Natural killer cell (primary cell): ENCODE results near the gene DIAPH2. TPM values are rescaled to one million over a fixed set of nuclear protein-coding genes. Genes with fewer than 3 reads are reported as not detected.

Experiments
- ATAC-seq, 3 donors: fragments of 150-1000 bp in 2 of 3; fragments of 200-7000 bp in 1 of 3; cut with Tn5 transposase; 1 replicate in 1 of 3; 2 replicates in 2 of 3; pipeline ENCODE4 v1.10.0; 2021; ENCODE audit warnings: mild to moderate bottlenecking in 2 of 3, moderate library complexity in 2 of 3
- DNase-seq, 2 donors: peaks; one replicate each; pipeline versions ENCODE4 v3.0.0 to v3.0.0-alpha.2; 2013 to 2021; ENCODE audit warnings: mixed read lengths in 1 of 2
- H3K27ac ChIP-seq: one replicate; pipeline ENCODE4 v1.5.1; 2013; ENCODE audit warnings: mild to moderate bottlenecking, low read length
- H3K27me3 ChIP-seq: one replicate; pipeline ENCODE4 v1.6.1; 2013; ENCODE audit warnings: low read length; ENCODE audit not compliant: control insufficient read depth, insufficient read depth
- H3K36me3 ChIP-seq: one replicate; pipeline ENCODE4 v1.6.1; 2013; ENCODE audit warnings: low read length; ENCODE audit not compliant: control insufficient read depth, insufficient read depth
- H3K4me1 ChIP-seq: one replicate; pipeline ENCODE4 v1.6.1; 2013; ENCODE audit warnings: low read length; ENCODE audit not compliant: control insufficient read depth, insufficient read depth
- H3K4me3 ChIP-seq: one replicate; pipeline ENCODE4 v1.5.1; 2013; ENCODE audit warnings: low read length
- H3K9me3 ChIP-seq: one replicate; pipeline ENCODE4 v1.6.1; 2013; ENCODE audit warnings: low read length; ENCODE audit not compliant: control insufficient read depth, insufficient read depth
- H3K27ac Mint-ChIP-seq, 2 donors: one replicate each; pipeline ENCODE4 v1.8.0; 2022; ENCODE audit warnings: mild to moderate bottlenecking in 2 of 2, mixed read lengths in 2 of 2, moderate library complexity in 1 of 2
- H3K27me3 Mint-ChIP-seq, 2 donors: one replicate each; pipeline ENCODE4 v1.8.0; 2022; ENCODE audit warnings: low read depth in 2 of 2, mixed read lengths in 2 of 2
- H3K36me3 Mint-ChIP-seq: one replicate; pipeline ENCODE4 v1.8.0; 2022; ENCODE audit warnings: mixed read lengths
- H3K4me1 Mint-ChIP-seq, 2 donors: one replicate each; pipeline ENCODE4 v1.8.0; 2022; ENCODE audit warnings: mixed read lengths in 2 of 2
- H3K4me3 Mint-ChIP-seq: one replicate; pipeline ENCODE4 v1.8.0; 2022; ENCODE audit warnings: mild to moderate bottlenecking, moderate library complexity, mixed read lengths
- H3K9me3 Mint-ChIP-seq, 2 donors: one replicate each; pipeline ENCODE4 v1.8.0; 2022; ENCODE audit warnings: mixed read lengths in 2 of 2
- WGBS: methylation state at CpG from one replicate; pipeline ENCODE4 v1.1.7; 2013; ENCODE audit warnings: missing lambda C conversion rate; ENCODE audit not compliant: insufficient coverage; 5-methylcytosine and 5-hydroxymethylcytosine counted together
- intact Hi-C: fragments of 100-400 bp; cut with micrococcal nuclease; formaldehyde crosslinking; loops from one replicate; pipeline ENCODE4 v1.14.2; 2022
- total RNA-seq, 4 donors: library from RNA; stranded (reverse); fragments of 120-200 nt in 1 of 4; gene quantifications; one replicate each; pipeline versions ENCODE4 v1.2.3 to v1.2.4, GENCODE V29; 2013 to 2022
- TF ChIP-seq, protein P1 (sequence below): fragments of 200-600 bp; IDR thresholded peaks from one replicate; pipeline ENCODE4 v1.8.0; 2022; ENCODE audit warnings: antibody characterized with exemption

DIAPH2 gene
- total RNA-seq, 3 donors from 2014 or later (not counting 1 experiment from before 2014, with no cell fraction given): 17.0 to 18.2 (median 17.0) TPM

DNA sequence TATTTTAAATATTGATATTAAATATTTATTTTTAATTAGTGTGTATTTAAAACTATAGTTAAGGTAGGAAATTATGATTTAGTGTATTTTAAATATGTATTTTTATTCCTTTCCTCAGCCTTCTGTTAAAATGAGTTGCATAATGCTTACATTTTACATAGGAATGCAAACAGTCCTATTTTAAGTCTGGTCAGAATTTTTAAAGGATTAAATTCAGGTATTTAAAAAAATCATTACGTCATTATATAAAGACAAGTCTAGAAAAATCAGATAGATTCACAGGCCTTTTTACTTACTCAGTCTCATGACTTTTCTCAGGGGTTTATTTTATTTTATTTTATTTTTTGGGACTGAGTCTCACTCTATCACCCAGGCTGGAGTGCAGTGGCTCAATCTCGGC, 148.7 kb downstream of the DIAPH2 start:
- WGBS: 100% methylated on average over 1 of the region's 2 CpGs
- TF ChIP-seq, protein P1, sequence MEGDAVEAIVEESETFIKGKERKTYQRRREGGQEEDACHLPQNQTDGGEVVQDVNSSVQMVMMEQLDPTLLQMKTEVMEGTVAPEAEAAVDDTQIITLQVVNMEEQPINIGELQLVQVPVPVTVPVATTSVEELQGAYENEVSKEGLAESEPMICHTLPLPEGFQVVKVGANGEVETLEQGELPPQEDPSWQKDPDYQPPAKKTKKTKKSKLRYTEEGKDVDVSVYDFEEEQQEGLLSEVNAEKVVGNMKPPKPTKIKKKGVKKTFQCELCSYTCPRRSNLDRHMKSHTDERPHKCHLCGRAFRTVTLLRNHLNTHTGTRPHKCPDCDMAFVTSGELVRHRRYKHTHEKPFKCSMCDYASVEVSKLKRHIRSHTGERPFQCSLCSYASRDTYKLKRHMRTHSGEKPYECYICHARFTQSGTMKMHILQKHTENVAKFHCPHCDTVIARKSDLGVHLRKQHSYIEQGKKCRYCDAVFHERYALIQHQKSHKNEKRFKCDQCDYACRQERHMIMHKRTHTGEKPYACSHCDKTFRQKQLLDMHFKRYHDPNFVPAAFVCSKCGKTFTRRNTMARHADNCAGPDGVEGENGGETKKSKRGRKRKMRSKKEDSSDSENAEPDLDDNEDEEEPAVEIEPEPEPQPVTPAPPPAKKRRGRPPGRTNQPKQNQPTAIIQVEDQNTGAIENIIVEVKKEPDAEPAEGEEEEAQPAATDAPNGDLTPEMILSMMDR: no peak

DNA sequence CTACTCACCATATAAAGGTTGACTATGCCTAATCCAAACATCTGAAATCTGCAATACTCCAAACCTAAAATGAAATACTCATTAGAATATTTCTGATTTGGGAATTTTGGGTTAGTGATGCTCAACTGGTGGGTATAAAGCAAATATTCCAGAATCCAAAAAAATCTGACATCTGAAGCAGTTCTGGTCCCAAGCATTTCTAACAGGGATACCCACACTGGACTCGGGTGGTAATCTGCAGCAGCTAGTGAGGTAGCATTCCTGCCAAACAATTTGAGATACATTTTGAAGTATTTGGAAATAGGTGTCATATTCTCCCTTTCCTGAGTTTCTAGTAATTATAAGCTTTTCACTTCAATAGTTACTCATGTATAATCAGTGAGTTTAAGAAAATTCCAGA, 149.5 kb downstream of the DIAPH2 start:
- no peak for ATAC-seq
- Histone ChIP-seq H3K4me3 (no peak overlapping the region), H3K9me3 (no peaks in the 10 kb centered on the region), H3K27ac (no peak overlapping the region), H3K36me3 (no peaks in the 10 kb centered on the region), H3K4me1 (no peaks in the 10 kb centered on the region), H3K27me3 (no peaks in the 10 kb centered on the region)
- TF ChIP-seq, protein P1: no peak
- no peak overlapping the region for H3K27ac Mint-ChIP-seq
- H3K4me1 Mint-ChIP-seq: no peaks in the 10 kb centered on the region
- 100% methylated on average over 1 of the region's 1 CpG for WGBS
- intact Hi-C loops: no loop called here
- DNase-seq: no peak
- no peaks in the 10 kb centered on the region for H3K9me3 Mint-ChIP-seq
- no peaks in the 10 kb centered on the region for H3K27me3 Mint-ChIP-seq
- H3K4me3 Mint-ChIP-seq: no peak overlapping the region
- H3K36me3 Mint-ChIP-seq: no peaks in the 10 kb centered on the region

More for the DNA sequence above, 148.7 kb downstream of the DIAPH2 start:
- H3K9me3 Mint-ChIP-seq: no peaks in the 10 kb centered on the region
- H3K9me3 ChIP-seq: no peaks in the 10 kb centered on the region
- H3K4me1 Mint-ChIP-seq: no peaks in the 10 kb centered on the region
- no peak overlapping the region for H3K4me3 ChIP-seq
- intact Hi-C loops: no loop called here
- no peak overlapping the region for H3K4me3 Mint-ChIP-seq
- DNase-seq (no peak), ATAC-seq (no peak)
- no peaks in the 10 kb centered on the region for H3K27me3 Mint-ChIP-seq
- no peak overlapping the region for H3K27ac ChIP-seq
- no peaks in the 10 kb centered on the region for H3K36me3 Mint-ChIP-seq
- no peaks in the 10 kb centered on the region for H3K36me3 ChIP-seq
- H3K4me1 ChIP-seq: no peaks in the 10 kb centered on the region
- H3K27me3 ChIP-seq: no peaks in the 10 kb centered on the region
- H3K27ac Mint-ChIP-seq: no peak overlapping the region

DNA sequence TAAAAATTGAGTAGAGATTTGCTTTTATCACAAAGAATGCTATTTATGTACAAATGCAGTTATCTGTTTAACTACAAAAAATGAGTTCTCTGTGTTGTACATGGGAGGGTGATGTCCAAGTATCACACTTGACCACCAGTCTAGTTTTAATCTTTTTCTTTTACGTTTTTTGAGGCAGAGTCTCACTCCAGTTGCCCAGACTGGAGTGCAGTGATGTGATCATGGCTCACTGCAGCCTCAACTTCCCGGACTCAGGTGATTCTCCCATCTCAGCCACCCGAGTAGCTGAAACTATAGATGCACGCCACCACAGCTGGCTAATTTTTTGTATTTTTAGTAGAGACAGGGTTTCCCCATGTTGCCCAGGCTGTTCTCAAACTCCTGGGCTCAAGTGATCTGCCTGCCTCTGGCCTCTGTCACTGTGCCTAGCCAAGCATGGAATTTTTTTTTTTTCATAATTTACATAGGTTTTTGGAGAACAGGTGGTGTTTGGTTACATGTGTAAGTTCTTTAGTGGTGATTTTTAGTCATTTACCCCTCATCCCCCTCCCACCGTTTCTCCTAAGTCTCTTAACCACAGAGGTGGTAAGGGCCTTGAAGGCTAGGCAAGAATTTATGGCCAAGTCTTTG, 151.1 kb downstream of the DIAPH2 start:
- H3K4me1 ChIP-seq: no peaks in the 10 kb centered on the region
- ATAC-seq (no peak), DNase-seq (no peak)
- H3K4me3 ChIP-seq: no peak overlapping the region
- H3K9me3 ChIP-seq: no peaks in the 10 kb centered on the region
- no peak overlapping the region for H3K4me3 Mint-ChIP-seq
- 57% methylated on average over 4 of the region's 5 CpGs for WGBS
- no peak overlapping the region for H3K27ac ChIP-seq
- TF ChIP-seq, protein P1: no peak
- H3K27me3 ChIP-seq: no peaks in the 10 kb centered on the region
- no peaks in the 10 kb centered on the region for H3K27me3 Mint-ChIP-seq
- H3K36me3 Mint-ChIP-seq: no peaks in the 10 kb centered on the region
- intact Hi-C loops: no loop called here
- H3K36me3 ChIP-seq: no peaks in the 10 kb centered on the region
- H3K9me3 Mint-ChIP-seq: no peaks in the 10 kb centered on the region
- no peaks in the 10 kb centered on the region for H3K4me1 Mint-ChIP-seq
- H3K27ac Mint-ChIP-seq: no peak overlapping the region

DNA sequence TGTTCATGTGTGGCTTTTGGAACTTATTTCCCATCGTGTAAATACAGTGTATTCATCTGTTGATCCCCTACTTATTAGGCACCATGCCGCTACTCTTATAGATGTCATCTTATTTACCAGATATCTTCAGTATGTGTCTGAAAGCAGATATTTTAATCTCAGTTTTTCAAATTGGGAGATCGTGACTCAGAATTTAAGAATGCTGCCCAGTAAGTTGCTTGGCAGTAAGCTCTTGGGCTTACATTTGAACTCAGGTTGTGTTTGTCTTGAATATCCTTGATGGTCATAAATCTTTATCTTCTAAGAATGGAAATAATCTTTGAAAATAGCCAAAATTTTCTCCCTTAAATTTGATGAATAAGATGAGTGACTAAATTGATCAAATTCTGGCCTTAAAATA, 153.2 kb downstream of the DIAPH2 start:
- H3K27ac ChIP-seq: no peak overlapping the region
- no peak overlapping the region for H3K4me3 ChIP-seq
- TF ChIP-seq, protein P1: no peak

More for the DNA sequence above, 153.2 kb downstream of the DIAPH2 start:
- Histone ChIP-seq H3K4me1 (no peaks in the 10 kb centered on the region), H3K27me3 (no peaks in the 10 kb centered on the region), H3K36me3 (no peaks in the 10 kb centered on the region), H3K9me3 (no peaks in the 10 kb centered on the region)
- Mint-ChIP-seq H3K27me3 (no peaks in the 10 kb centered on the region), H3K27ac (no peak overlapping the region), H3K4me1 (peaks cover 0 to 5% of the 10 kb centered on the region in 2 donors), H3K4me3 (no peak overlapping the region), H3K9me3 (no peaks in the 10 kb centered on the region), H3K36me3 (no peaks in the 10 kb centered on the region)
- no peak for DNase-seq
- no peak for ATAC-seq
- WGBS: 100% methylated on average over 1 of the region's 3 CpGs
- intact Hi-C loops: no loop called here
